ENCODE measurements around the gene SYTL4.

The SYTL4 gene

DNA sequence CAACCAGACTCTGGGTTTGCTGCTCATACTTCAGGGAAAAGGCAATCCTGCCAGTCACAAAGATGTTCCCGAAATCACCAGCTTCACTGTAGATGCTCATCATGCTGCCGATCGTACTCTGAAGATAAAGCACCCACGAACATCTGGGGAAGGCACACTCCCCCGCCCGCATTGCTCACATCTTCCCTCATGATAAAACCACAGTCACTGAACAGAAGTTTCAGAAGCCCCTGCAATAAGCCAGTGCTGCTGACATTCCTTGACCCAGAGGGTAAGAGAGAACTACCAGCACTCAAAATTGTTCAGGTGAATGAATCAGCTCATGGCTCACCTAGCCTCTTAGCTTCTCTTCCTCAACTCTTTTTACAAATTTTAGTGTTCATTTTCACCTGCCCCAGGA is 44.8 kb downstream of the SYTL4 start:
- DNase-seq: no peak

DNA sequence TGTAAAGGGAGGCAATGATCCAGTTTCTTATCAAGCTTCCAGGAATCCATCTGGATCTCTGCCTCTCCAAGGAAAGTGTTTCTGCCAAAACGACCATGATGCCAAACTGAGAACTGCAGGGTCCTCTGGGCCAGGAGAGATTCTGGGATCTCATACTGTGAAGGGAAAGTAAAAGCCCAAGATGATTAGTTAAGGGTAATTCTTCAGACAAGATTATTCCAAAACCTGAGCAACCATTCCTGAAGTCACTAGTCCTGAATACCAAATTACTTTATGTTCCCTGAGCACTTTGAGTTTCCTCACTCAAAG is 46.0 kb downstream of the SYTL4 start:
- DNase-seq: no peak

GRCh38 chrX:100685284-100685996 is 46.5 kb downstream of the SYTL4 start:
- DNase-seq: peak; percentile 74

DNA sequence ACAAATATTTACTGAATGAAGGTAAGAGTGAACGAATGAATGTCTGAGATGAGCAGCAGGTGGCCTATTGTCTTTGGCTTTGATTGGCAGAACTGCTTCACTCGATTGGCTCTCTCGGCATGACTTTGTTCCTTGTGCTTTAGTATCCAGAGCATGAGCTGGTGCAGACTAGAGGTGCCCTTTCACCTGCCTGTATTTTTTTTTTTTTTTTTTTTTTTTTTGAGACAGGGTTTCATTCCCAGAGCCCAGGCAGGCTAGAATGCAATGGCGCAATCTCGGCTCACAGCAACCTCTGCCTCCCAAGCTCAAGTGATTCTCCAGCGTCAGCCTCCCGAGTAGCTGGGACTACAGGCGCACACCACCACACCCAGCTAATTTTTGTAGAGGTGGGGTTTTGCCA is 49.0 kb downstream of the SYTL4 start:
- DNase-seq: no peak

DNA sequence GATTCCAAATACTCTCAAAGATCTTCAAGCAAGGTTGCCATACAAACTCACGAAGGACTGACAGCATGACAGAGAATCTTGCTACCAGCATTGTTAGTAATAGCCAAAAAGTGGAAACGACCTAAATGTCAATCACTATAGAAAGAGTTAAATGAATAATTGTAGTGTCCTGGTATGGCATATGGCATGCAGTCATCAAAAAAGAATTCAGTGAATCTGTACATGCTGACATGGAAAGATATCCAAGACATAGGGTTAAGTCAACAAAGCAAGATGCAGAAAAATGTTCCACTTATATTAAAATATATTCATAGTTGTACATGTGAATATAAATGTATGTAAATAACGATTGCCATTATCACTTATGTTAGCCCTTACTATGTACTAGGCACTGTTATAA is 50.3 kb downstream of the SYTL4 start:
- no peak for DNase-seq

- no peak for DNase-seq
These were observed 51.2 kb downstream of the SYTL4 start for GRCh38 chrX:100680756-100681155.

- DNase-seq: peak; percentile 28
These were observed 54.2 kb downstream of the SYTL4 start for GRCh38 chrX:100677611-100678181.

GRCh38 chrX:100674705-100675104 is 57.2 kb downstream of the SYTL4 start:
- DNase-seq: no peak

DNA sequence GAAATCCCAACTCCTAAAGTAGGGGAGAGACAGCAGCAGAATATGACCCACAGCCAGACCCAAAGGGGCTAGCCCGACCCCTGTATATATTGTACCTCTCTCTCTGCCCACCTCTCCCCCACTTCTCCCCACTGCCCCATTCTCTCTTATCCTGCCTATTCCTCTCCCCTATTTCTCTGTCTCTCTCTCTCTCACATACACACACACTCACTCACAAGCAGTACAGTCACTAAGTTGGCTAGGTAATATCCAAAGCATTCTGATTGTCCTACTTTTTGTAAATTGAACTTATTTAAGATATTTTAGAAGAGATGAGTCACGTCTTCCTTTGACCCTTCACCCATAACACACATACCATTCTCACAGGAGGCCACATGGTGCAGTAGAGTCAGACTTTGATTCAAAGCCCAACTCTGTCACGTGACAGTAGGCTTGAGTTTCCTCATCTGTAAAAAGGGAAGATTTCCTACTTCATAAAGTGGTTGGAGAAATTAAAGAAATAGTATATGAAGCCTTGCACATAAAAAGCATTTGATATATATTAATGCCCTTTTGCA is 58.4 kb downstream of the SYTL4 start:
- no peak for DNase-seq

DNA sequence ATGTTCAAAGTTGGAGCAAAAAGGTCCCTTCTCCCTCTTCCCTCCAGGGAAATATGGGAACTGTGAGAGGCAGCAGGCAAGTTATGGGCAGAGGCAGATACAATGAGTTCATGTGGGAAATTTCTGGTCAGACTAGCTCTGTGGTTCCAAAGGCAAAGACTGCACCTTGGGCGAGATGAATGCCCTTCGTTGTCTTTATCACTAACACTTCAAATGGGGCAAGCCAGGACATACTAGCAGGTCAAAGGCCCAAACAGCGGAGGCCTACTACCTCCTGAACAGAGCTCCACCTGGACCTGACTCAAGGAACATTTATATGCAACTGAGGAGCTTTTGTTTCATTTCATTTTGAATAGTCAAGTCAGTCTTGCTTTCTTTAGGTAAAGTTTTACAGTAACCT is 59.0 kb downstream of the SYTL4 start:
- DNase-seq: no peak

GRCh38 chrX:100663642-100664041 is 68.3 kb downstream of the SYTL4 start:
- no peak for DNase-seq

DNA sequence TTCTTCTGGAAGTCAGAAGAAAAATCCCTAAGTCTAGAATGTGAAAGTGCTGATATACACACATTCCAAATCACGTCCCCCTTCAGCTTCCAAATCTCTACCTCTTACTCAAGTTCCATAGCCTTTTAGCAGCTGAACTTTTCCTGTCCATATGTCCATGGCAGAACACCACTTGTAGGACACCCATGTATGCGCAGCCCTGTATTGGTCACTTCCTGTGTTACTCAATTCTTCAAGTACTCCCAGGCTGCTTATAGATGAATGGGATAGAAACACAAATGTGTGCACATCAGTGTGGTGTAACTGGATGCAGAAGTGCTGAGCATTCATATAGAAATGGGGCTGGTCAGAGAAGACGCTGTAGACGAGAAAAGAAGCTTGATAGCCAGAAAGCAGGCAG is 69.1 kb downstream of the SYTL4 start:
- DNase-seq: no peak

GRCh38 chrX:100662170-100662569 is 69.8 kb downstream of the SYTL4 start:
- DNase-seq: no peak

GRCh38 chrX:100659431-100660137 is 72.3 kb downstream of the SYTL4 start:
- DNase-seq: no peak

DNA sequence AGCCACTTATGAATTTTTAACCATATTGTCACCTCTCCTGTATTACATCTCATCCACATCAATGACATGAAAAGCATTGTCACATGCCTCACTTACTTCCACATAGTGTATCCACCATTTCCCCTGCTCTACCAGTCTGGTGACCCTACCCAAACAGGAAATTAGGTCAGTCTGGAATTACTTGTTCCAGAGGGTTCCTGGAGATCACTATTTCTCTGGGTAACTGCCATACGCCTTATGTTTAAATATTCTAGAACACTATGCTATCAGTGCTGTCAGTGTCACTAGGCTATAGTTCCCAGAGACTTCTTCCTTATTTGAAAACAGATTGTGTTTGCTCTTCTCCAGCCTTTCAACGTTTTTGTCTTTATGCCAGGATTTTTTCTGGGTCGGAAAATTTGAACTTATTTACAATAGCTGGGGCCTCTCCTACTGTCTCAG is 73.0 kb downstream of the SYTL4 start:
- no peak for DNase-seq

- no peak for DNase-seq
These were observed 77.7 kb downstream of the SYTL4 start for GRCh38 chrX:100654261-100654660.

DNA sequence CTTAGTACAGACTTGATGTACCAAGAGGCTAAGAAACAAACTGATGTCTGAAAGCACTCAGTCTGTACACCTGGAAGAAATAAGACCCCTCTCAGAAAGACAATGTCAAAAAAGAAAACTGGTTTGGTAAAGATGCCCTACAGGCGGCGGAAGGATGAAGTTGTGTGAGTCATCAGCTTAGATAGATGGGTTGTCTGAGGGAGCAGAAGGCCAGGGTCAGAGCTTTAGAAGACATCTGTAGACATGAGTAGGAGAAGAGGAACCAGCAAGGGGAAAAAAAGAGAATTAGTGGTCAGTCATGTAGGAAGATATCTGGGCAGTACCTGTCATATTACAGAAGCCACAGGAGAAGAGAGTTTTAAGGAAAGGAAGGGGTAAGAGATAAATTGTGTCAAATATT is 79.7 kb downstream of the SYTL4 start:
- no peak for DNase-seq

DNA sequence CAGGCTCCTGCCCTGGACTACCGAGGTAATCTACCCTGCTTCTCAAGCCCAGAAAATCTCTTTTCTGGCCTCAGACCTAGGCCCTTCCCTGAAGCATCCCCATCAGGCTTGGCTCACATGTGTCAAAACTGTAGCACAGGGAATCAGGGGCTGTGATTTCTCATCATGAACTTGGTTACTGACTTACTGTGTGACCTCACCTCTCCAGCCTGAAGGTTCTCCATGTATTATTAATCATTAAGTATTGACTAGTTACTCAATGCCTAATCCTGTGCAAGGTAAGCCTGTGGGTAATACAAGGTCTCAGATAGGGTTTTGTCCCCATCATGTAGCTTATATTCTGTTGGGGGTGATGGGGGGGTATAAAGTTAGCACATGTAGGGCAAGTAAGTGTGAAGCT is 81.1 kb downstream of the SYTL4 start:
- DNase-seq: peak; percentile 9

GRCh38 chrX:100649550-100650356 is 82.2 kb downstream of the SYTL4 start:
- no peak for DNase-seq

- DNase-seq: no peak
These were observed 83.2 kb downstream of the SYTL4 start for GRCh38 chrX:100648458-100649417.

DNA sequence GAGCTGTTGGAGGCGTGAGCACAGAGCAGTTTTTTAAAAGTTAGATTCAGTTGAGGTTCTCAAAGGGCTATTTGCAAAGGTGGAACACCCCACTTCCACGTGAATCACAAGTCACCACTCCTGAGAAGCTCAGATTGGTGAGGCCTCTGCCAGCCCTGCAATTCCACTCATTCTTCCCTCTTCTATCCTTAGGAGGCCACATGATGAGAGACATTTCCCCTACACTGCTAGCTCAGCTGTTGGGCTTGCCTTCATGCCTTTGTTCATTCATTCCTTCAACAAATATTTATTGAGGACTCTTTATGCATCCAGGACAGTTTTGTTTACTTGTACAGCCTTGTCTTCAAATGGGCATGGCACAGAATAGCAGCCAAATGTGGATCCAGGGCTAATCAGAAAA is 84.2 kb downstream of the SYTL4 start:
- DNase-seq: no peak

DNA sequence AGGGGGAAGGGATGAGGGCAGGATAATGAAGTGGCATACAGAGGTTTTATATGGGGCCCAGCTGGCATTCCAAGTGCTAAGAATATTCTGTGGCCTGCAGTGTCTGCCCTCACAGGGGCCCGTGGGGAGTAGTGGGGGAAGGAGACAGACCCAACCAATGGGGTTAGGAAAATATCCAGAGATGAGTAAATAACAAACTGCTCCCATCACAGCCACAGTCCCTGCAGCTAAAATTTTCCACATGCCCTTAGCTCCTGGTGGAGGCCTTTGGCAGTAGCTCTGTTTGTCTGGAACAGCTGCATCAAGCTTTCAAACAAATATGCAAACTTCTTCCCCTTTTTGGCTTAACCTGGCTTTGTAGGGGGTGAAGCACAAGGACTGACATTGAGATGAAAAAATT is 84.8 kb downstream of the SYTL4 start:
- DNase-seq: no peak

All from kidney glomerular epithelial cell (primary cell).